HuH-7.5 (cell line): ENCODE results near the gene LIM2.

ENCODE experiments used
- DNase-seq: peaks from one replicate; pipeline ENCODE4 v3.0.0; 2011; ENCODE audit warnings: low spot score

The LIM2 gene

DNA sequence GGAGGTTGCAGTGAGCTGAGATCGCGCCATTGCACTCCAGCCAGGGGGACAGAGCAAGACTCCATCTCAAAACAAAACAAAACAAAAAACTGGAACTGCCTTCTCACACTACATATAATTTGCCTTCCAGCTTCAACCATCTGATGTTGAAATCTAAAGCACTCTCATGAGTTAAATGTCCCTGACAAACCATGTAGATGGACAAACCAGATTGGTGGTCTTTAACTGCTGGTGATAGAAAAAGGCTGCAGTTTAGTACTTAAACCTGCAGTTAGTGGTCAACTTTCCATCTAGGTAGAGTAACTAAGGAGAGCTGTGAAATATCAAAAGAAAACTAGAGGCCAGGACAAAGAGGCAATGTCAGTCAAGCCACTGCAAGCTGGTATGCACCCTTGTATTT is 8.4 kb upstream of the LIM2 start:
- no peak for DNase-seq

DNA sequence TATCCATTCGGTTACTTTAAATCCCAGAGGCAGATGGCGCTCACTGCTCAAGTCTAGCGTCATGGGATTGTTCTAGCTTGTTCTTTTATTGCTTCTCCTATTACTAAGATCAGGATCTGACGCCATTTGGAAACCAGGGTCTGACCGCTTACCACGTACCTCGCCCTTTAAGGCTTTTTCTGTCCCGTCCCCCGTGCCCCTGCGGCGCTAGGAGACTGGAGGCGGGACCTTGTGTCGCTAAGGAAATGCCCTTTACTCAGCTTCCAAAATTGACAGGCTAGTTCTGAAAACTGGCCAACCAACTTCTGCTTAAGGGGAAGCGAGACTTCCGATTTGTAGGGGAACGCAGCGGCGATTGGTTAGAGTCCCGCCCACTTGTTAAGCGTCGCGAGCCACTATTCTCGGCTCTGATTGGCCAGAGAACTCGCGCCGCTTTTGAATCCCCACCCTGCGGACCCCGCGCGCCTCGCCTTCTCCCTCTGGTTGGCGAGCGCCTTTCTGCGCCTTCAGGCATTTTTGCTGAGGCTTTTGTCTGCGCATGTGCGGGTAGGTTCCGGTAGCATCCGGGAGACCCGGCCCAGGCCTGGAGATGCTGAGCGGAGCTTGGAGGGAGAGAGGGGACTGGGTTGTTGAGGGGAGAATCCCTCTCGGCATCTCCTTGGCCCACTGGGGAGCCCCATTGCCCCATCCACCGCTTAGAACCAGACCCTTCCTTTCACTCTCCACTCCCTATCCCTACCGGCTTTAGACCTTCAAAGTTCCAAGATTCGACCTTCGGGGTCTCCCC is 6.5 kb upstream of the LIM2 start:
- DNase-seq = peak; percentile 45

DNA sequence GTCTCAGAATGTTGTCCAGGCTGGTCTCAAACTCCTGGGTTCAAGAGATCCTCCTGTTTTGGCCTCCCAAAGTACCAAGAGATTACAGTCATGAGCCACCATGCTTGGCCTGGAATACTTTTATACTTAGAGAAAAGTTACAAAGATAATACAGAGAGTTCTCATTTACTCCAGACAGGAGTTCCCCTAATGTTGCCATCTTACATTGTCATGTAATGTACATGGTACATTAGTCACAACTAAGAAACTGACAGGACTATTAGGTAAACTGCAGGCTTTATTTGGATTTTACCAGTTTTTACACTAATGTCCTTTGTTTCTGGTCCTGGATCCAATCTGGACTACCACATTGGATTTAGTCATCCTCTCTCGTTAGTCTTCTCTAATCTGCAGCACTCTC is 4.9 kb upstream of the LIM2 start:
- DNase-seq = no peak

DNA sequence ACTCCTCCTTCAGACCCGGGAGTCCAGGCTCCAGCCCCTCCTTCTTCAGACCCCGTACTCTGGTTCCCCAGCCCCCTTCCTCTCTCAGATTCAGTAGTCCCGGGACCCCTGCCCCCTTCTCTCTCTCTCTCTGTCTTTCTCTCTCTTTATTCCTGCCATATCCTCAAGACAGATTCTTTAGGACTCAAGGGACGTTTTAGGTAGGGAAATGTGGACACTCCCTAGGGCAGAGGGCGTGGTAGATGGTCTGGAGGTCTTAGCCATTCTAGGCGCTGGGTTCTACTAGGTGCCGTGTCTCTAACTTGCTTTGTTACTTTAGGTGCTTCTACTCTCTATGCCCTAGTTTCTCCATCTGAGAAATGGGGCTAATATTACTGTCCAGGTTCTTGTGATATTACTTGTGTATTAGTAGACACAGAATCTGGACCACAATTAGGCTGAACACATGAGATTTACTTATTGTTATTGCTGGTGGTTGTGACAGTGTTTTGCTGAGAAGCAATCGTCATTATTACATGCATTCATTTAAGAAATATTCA is 3.4 kb upstream of the LIM2 start:
- DNase-seq = no peak

DNA sequence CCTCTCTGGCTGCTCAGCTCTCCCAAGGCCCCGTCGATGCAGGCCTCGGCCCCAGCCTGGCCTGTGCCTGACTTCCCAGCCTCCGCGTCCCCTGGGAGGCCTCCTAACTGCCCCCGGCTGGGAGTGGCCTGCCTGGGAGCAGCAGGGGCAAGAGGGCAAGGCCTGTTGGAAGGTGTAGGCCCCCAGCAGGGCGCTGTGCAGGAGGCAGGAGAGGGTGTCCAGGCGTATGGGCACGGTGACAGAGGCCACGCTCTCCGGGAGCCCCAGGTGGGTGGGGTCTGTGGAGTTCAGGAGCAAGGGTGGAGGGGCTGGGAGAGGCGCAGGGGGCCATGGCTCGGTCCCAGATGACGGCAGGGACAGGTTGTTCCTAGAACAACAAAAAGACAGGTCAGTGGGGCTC is 1.4 kb upstream of the LIM2 start:
- DNase-seq = no peak

DNA sequence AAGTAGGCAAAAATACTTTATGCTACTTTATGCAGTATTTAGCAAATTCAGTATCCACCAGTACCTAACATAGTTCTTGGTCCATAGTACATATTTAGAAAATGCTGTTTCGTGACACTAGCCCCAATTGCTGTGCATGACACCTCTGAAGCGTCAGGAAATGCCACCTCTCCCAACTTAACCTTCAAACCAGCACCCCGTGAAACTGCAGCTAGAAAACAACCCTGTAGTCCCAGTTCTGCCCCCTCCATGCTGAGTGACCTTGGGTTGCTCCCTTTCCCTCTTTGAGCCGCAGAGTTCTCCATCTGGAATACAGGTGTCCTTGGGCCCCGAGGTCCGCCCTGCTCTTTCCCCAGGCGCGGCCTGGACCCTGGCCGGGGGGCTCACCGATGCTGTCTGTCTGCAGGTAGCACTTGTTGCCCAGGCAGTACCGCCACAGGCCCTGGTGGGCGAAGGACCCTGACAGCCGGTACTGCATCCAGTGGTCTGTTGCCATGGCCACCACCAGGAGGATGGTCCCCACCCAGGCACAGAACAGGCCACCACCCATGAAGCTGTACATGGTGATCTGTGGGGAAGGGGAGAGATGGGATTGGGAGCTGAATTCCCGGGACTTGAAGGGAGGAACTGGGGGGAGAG is 773 bp downstream of the LIM2 start:
- no peak for DNase-seq

DNA sequence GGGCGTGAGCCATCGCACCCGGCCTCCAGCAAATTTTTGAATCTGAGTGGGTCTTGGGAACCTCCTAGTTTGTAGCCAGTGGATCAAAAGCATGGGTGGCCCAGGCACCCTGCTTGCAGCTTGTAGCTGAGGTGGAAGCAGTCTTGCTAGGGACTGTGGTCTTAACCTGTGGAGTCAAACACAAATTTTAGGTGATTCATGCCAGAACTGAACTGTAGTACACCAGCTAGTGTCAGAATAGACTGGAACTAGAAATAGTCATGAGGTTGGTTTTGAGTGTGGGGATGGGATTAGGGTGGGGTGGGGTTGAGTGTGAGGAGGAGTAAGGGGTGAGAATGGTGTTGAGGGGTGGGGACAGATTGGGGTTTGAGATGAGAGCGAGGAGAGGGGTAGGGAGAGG is 5.8 kb downstream of the LIM2 start:
- DNase-seq = no peak

DNA sequence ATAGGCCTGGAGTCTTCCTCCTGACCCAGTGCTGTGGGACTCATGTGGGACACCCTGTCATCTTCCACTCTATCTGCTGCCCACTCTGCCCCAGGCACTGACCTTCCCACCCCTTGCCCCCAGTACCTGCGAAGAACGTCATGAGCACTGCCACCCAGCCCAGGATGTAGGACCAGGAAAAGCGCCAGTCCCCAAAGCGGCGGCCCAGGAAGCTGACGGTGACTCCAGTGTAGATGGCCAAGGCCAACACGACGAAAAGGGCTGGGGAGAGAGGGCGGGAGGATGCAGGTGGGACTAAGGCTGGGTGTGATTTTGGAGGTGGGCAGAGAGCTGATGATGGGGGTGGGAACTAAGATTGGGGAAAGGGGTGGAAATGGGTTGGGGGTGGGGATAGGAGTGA is 7.4 kb downstream of the LIM2 start:
- DNase-seq = no peak

DNA sequence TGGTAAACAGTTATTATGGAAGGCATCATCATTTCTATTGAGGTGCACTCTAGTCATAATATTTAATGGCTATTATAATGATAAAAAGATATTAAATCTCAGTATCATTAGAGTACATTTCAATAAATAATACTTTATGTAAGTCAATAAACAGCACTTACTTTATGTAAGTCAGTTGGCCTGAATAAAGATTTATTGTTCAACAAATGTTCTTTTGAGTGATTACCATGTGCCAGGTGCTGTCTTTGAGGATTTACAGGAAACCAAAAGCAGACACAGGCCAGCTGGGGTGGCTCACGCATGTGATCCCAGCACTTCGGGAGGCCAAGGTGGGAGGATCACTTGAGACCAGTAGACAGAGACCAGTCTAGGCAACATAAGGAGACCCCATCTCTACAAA is 10.4 kb downstream of the LIM2 start:
- no peak for DNase-seq

DNA sequence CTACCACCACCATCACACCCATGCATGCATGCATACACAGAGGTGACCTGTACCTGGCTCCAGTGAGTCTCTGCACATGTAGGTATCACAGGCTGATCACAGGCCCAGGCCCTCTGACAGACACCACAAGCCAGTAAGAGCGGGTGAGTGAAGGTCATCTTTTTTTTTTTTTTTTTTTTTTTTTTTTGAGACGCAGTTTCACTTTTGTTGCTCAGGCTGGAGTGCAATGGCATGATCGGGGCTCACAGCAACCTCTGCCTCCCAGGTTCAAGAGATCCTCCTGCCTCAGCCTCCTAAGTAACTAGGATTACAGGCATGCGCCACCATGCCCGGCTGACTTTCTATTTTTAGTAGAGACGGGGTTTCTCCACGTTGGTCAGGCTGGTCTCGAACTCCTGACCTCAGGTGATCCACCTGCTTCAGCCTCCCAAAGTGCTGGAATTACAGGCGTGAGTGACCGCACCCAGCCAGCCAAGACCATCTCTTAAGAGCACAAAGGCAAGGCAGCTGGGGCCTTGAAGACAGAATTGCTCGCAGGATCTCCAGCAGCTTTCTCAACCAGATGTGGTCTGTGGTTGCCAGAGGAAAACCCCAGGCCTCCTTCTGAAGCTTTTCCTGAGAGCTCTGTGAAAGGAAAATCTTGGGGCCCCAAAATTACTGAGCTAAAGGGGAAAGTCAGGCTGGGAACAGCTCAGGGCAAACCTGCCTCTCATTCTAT is 12.1 kb downstream of the LIM2 start:
- no peak for DNase-seq

DNA sequence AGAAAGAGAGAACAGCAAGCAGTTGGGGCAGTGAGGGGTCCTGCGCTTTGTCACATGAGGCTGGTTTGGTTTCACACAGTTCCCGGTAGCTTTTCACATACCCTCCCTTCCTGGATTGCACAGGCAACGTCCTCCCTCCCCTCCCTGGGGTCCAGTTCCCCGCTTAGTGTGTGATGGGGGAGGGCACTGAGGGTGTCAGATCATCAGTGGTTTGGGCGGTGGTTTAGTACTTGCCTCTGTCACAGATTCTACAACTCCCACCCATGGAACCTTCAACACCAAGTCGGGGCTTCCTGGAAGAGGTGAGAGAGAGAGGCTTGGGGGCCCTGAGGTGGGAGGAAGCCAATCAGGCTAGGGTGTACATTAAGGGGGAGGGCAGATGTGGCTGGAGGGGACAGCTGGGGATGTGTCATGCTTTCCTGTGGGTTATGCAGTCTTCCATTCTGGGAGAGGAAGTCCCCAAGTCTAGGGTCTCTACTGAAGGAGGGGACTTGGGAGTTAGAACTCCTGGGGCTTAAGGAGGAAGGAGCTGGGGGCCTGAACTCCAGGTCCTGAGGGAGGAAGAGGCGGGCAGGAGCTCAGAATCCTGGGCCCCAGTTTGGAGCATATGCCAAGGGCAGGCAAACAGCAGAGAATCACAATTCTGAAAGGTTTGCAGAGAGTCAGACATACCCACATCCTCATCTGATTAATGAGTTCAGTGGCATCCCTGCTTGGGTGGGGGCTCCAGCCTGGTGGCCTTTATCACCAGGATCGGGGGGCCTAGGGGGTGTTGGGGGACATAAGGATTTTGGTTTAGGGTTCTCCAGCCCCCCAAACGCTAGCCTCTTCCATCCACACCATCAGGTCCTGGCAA is 14.9 kb downstream of the LIM2 start, which contains the start of gene NKG7:
Gene NKG7 (minus strand): TSS at position 6 of the 856 bp plus-strand sequence. CDS start 119 bp downstream, outside the sequence.
- DNase-seq = no peak

DNA sequence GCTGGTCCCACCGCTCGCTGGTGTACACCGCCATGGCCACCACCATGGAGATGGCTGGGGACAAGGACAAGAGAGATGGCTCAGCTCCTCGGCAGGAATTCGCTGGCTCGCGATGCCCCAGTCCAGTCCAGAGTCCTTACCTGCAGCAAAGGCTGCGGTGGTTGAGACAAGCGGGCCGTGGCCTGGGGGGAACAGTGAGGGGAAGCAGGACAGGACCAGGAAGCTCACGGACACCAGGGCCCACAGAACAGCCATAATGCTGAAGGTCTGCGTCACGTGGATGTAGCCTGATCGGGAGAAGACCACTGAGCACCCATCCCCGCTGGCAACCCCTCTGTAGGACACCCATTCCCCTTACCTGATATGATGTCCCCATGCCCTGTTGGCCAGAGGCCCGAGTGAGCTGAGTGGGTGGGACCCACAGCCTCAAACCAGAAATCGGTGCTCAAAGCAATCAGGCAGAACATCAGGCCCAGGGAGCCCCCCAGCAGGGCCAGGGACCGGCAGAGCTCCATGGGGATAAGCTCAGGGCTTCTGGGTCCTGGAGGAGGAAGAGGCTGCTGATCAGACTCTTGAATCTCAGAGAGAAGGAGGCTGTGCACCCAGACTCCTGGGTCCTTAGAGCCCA is 15.6 kb downstream of the LIM2 start:
- DNase-seq = no peak

DNA sequence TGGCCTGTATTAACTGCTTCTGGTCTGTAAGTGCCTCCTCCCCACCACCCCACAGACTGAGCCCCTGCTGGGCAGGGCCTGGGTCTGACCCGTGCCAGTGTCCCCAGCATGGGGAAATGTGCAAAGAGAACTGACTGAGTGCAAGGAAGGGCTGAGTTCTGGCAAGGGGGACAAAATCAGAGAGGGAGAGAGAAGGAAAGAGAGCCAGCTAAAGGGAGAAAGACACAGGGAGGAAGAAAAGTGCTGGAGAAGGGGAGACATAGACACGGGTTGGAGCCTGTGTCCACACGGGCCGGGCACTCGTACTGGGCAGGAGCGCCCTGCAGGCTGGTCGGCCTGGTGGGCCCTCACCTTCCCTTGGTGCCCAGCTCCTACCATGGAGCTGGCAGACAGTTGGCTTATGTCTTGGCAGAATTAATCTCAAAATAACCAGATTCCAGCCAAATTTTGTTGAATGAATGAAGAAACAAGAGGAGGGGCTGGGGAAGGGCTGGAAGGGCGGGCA is 16.5 kb downstream of the LIM2 start:
- no peak for DNase-seq

DNA sequence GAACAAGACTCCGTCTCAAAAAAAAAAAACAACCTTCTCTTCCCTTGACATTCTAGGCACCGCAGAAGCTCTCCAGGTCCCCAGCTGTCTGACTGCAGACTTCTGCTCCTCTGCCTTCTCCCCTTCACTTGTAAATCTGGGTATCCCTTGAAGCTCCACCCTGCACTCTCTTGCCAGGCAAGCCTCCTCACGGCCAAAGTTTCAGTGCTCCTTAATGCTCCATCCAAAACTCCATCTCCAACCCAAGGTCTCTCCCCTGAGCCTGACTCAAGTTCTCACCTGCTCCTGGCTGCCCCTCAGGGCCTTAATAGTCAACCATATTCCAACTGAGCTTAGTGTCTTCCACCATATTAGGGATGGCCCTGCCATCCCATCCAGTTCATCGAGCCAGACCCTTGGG is 17.5 kb downstream of the LIM2 start:
- DNase-seq = no peak

DNA sequence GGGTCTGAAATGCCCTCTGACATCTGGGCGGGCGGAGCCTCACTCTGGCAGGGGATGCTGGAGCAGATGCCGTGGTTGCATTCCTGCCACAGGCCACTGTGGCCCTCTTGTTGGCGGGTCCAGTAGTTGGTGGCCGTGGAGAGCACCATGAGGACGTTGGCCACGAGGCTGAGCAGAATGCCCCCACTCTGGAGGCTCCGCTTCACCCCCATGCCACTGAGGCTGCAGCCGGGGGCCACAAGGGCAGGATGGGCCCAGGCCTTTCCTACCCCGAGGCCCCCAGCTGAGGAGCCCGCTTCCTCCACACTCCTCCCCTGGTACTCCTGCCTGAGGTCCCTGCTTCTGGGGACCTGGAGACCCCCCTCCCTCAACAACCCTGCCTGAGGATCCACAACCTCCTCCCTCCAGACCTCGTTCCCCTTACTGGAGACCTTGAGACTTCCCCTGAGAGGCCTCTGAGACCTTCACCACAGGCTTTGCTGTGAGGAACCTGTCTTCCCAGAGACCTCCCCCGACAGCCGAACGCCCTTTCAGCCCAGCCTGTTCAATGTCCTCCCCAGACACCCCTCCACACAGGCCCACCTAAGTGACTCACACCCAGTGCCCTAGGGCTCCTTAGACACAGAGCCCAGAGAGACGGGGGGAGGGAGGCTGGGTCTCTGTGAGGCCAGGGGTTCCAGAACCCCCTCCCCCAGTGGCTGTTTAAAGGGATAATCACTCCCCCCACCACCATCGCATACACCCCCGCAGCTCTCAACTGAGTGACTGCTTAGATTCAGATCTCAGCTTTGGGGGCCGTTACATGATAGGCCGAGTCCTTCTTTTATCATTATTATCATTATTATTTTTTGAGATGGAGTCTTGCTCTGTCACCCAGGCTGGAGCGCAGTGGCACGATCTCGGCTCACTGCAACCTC is 19.1 kb downstream of the LIM2 start, which contains the start of gene CLDND2:
Gene CLDND2 (minus strand): TSS at position 638 of the 917 bp plus-strand sequence. CDS start 426 bp downstream, at position 212.
- no peak for DNase-seq

DNA sequence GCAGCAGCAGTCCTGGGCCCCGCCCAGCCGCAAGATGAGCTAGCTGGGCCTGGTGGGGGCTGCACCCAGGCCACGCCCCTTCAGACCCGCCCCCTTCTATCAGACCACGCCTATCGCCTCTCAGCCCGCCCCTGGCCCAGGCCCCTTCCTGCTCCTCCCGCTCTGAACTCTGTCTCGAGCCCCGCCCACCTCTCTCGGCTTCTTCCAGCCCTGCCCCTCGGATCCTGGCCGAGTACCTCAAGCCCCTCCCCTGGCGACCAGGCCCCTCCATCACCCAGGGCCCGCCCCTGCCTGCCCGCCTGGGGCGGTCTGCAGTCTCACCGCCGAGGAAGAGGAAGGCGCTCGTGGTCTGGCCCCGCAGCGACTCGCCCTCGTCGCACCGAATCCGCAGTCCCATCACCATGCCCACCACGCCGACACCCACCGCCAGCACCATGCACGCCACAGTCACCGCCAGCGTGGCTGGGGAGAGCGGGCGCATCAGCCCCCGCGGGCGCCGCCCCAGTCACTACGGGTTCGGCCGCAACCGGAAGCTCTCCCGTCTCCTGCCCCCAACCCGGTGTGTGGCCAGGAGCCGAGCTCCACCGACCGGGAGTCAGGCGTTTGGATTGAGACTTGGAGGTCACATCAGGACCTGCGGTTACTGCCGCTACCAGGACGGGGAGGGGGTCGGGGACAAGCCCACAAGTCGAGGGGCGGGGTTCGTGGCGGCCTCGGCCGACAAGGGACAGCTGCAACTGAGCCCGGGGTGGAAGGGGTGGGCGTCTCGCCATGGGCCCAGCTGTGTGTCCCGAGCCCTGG is 20.0 kb downstream of the LIM2 start:
- peak; percentile 89 for DNase-seq

DNA sequence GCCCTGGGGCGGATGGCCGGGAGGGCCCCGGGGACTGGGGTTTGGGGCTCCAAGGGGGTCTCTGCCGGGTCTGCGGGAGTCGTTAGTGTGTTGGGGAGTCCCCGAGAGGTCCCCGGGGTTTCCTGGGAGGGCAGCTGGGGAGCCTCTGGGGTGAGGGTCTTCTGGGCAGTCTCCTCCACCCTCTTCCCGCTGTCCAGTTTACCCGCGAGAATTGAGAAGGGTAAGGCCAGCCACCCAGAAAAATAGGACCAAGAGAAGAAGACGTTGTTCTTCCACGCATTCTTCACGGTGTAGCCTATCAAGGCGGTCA is 20.6 kb downstream of the LIM2 start:
- no peak for DNase-seq

DNA sequence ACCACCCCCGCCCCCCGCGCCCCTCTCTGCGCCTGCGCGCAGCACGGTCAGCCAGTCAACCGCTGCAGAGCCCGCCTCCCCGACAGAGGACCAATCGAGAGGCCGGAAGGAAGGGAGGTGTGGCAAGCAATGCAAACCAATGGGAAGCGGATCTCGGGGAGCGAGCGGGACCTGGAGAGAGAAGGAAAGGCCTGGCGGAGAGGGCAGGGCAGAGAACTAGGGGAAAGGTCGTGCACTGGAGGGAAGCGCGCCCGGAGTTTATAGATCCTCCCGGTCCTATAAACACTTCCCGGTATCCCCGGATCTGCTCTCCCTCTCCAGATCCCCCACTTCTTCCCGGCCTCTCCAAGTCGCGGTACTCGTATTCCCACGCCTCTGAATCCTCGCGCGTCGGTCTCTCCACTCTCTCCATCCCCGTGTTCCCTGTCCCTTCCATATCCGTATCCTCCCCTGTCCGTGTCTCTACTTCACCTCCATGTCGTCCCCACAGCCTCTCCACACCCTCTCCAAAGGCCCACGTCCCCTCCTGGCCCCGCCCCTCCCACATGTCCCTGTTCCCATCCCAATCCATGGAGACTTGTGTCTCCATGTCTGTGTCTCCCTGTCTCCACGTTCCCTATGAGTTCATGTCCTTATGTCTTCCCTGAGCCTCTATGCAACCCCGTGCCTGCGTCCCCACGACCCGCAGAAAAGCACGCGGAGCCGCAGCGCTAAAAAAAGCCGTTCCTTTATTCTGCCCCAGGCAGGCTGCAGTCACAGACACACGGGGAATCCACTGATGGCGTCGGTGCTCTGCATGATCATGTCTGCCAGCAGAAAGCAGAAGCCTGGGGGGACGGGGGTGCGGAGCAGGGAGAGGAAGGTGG is 21.2 kb downstream of the LIM2 start:
- DNase-seq = peak; percentile 94
